ENCODE measurements around the gene NRXN3. TPM values are rescaled to one million over a fixed set of nuclear protein-coding genes. Genes with fewer than 3 reads are reported as not detected.

NRXN3 gene
- total and polyA plus RNA-seq, 2 of the 4 experiments (the other 2 are of a cell fraction) = 4.8 to 25.1 TPM

- Histone ChIP-seq H4K20me1 (ENCODE audit: insufficient read depth, low read length) (no peaks in the 10 kb centered on the region), H3K4me1 (ENCODE audit: control insufficient read depth, insufficient read depth, low read length) (no peaks in the 10 kb centered on the region), H3K4me2 (ENCODE audit: low read depth, low read length) (no peak overlapping the region), H2BK15ac (ENCODE audit: low read depth, low read length) (no peak overlapping the region), H2BK120ac (ENCODE audit: low read depth, low read length) (no peak overlapping the region), H4K8ac (ENCODE audit: low read depth in 2 of 2, low read length in 2 of 2) (no peak overlapping the region), H3K18ac (ENCODE audit: low read depth, low read length) (no peak overlapping the region), H3K23ac (ENCODE audit: low read depth, low read length) (no peak overlapping the region), H3K79me1 (ENCODE audit: low read depth in 1 of 2, low read length in 2 of 2) (no peaks in the 10 kb centered on the region), H3K9me1 (ENCODE audit: insufficient read depth, low read length) (no peaks in the 10 kb centered on the region), H3K4me3 (ENCODE audit: insufficient read depth, low read depth, low read length) (no peak overlapping the region), H3K36me3 (ENCODE audit: control insufficient read depth, insufficient read depth, low read length) (no peaks in the 10 kb centered on the region), H3K14ac (replicated peaks; ENCODE audit: low read depth, low read length) (no peak overlapping the region), H2AK9ac (replicated peaks; ENCODE audit: low read depth, low read length, poor library complexity) (no peak overlapping the region), H3K56ac (ENCODE audit: extremely low read depth, insufficient read depth, low read length) (no peak overlapping the region), H4K91ac (ENCODE audit: insufficient read depth, low read depth, low read length) (no peak overlapping the region), H2BK5ac (ENCODE audit: low read depth, low read length, poor library complexity, severe bottlenecking) (no peak overlapping the region), H3K4ac (ENCODE audit: low read depth, low read length) (no peak overlapping the region), H4K5ac (ENCODE audit: low read depth, low read length) (no peak overlapping the region), H2BK20ac (ENCODE audit: low read depth, low read length) (no peak overlapping the region), H3K27me3 (ENCODE audit: control insufficient read depth, insufficient read depth, low read length) (peaks cover 4% of the 10 kb centered on the region; the same call in 1 of the 2 replicates), H3K27ac (ENCODE audit: insufficient read depth, low read length) (no peak overlapping the region), H3K9me3 (ENCODE audit: control insufficient read depth, insufficient read depth, low read length) (no peaks in the 10 kb centered on the region; the same call in 1 of the 2 replicates), H3K9ac (ENCODE audit: low read depth, low read length) (no peak overlapping the region), H2AFZ (replicated peaks; ENCODE audit: low read length, poor library complexity) (no peak overlapping the region), H2AK5ac (ENCODE audit: low read depth, low read length) (no peak overlapping the region)
- ATAC-seq (ENCODE audit: low read depth) = no peak
- dilution Hi-C loops (cut with HindIII; ENCODE audit: low sequenced_read_pairs, unreplicated experiment) = no loop called here
- TF ChIP-seq BHLHE40 (IDR thresholded peaks at IDR 0.05; ENCODE audit: low read depth, low read length) = no peak
- TF ChIP-seq CEBPB (IDR thresholded peaks at IDR 0.05; ENCODE audit: low read depth, low read length) = no peak
- no peak for TF ChIP-seq NFE2L2 (IDR thresholded peaks at IDR 0.05; ENCODE audit: low read depth, low read length)
- TF ChIP-seq CTCF (conservative IDR thresholded peaks at IDR 0.05; ENCODE audit: low read depth, low read length) = no peak
- no peak for TF ChIP-seq RFX5 (IDR thresholded peaks at IDR 0.05; ENCODE audit: low read depth, low read length)
- no peak for TF ChIP-seq ELK1 (IDR thresholded peaks at IDR 0.05; ENCODE audit: borderline replicate concordance, low read depth, low read length)
- no peak for TF ChIP-seq RAD21 (IDR thresholded peaks at IDR 0.05; ENCODE audit: low read length)
- TF ChIP-seq SMC3 (IDR thresholded peaks at IDR 0.05; ENCODE audit: low read depth, low read length) = no peak
- no peak for TF ChIP-seq RCOR1 (IDR thresholded peaks at IDR 0.05; ENCODE audit: insufficient replicate concordance, low read length)
- TF ChIP-seq CHD1 (IDR thresholded peaks at IDR 0.05; ENCODE audit: low read depth, low read length) = no peak
- TF ChIP-seq MXI1 (IDR thresholded peaks at IDR 0.05; ENCODE audit: borderline replicate concordance, low read depth, low read length) = no peak
- TF ChIP-seq USF2 (IDR thresholded peaks at IDR 0.05; ENCODE audit: low read depth, low read length) = no peak
- TF ChIP-seq POLR2A (IDR thresholded peaks at IDR 0.05; ENCODE audit: low read depth, low read length) = no peak
- TF ChIP-seq MAFK (IDR thresholded peaks at IDR 0.05; ENCODE audit: low read depth, low read length) = no peak
- TF ChIP-seq MAZ (IDR thresholded peaks at IDR 0.05; ENCODE audit: borderline replicate concordance, low read depth, low read length) = no peak
- no peak for TF ChIP-seq FOS (IDR thresholded peaks at IDR 0.05; ENCODE audit: low read depth, low read length)
- ChIA-PET POLR2A (ENCODE audit: unreplicated experiment) (interaction anchor here (0.6 kb wide), 1 partner anchor 545 kb away, joined by 3 read pairs; no protein-coding TSS in a partner anchor), CTCF (no interaction called here)
- no CpG with 5 or more reads among the region's 2 CpGs for WGBS, 2 experiments (ENCODE audit: extremely low coverage in 2 of 2, insufficient read length in 1 of 2)
- DNase-seq = no peak
- BruUV-seq (replicated peaks) = no TSS peak
- intact Hi-C loops (cut with micrococcal nuclease) = no loop called here
- in situ Hi-C loops (cut with MboI; ENCODE audit: low sequenced_read_pairs) = no loop called here
Measured at GRCh38 chr14:79914595-79914994, 1744.4 kb downstream of the NRXN3 start.

Data from IMR-90 (cell line).